MCF 10A (cell line): ENCODE results near the gene FHL3. TPM values are rescaled to one million over a fixed set of nuclear protein-coding genes. Genes with fewer than 3 reads are reported as not detected.
A peak's percentile ranks its signal among the peaks of the same experiment; 100 is the strongest.

Experiments
- BruUV-seq: library from RNA; stranded (reverse); fragments of 400-500 nt; replicated peaks from 2 replicates; lab custom pipeline; 2021; lab: Mats Ljungman, UMichigan
- CTCF ChIA-PET: fragments of 300-600 bp; sonication (Branson Sonifier 250); formaldehyde crosslinking; extraction: SDS; loops from one replicate; lab custom pipeline; 2021; ENCODE audit warnings: antibody characterized with exemption, inconsistent platforms; lab: Yijun Ruan, JAX
- POLR2A ChIA-PET: fragments of 300-600, 350-650 bp; sonication (Branson Sonifier 250); formaldehyde crosslinking; extraction: SDS; loops from one replicate; lab custom pipeline; 2020; ENCODE audit warnings: antibody characterized with exemption, inconsistent platforms; lab: Yijun Ruan, JAX
- DNase-seq: peaks from one replicate; pipeline ENCODE4 v3.0.0-alpha.2; 2018; ENCODE audit not compliant: unreplicated experiment
- H3K27ac Mint-ChIP-seq: one replicate; pipeline ENCODE4 v1.8.0; 2022; ENCODE audit warnings: mild to moderate bottlenecking, low read depth, mixed read lengths; ENCODE audit not compliant: unreplicated experiment
- H3K27me3 Mint-ChIP-seq: one replicate; pipeline ENCODE4 v1.8.0; 2022; ENCODE audit warnings: mixed read lengths; ENCODE audit not compliant: insufficient read depth, unreplicated experiment
- H3K36me3 Mint-ChIP-seq: one replicate; pipeline ENCODE4 v1.8.0; 2022; ENCODE audit warnings: mild to moderate bottlenecking, moderate library complexity, mixed read lengths; ENCODE audit not compliant: insufficient read depth, unreplicated experiment
- H3K4me1 Mint-ChIP-seq: one replicate; pipeline ENCODE4 v1.8.0; 2022; ENCODE audit warnings: mixed read lengths; ENCODE audit not compliant: insufficient read depth, unreplicated experiment
- H3K4me3 Mint-ChIP-seq: one replicate; pipeline ENCODE4 v1.8.0; 2022; ENCODE audit warnings: mild to moderate bottlenecking, moderate library complexity, mixed read lengths; ENCODE audit not compliant: unreplicated experiment
- H3K9me3 Mint-ChIP-seq: one replicate; pipeline ENCODE4 v1.8.0; 2022; ENCODE audit warnings: mixed read lengths; ENCODE audit not compliant: unreplicated experiment
- CTCF ChIP-seq: fragments of 200-600 bp; IDR thresholded peaks from one replicate; pipeline ENCODE4 v1.8.0; 2022; ENCODE audit warnings: antibody characterized with exemption, mild to moderate bottlenecking; ENCODE audit not compliant: unreplicated experiment
- intact Hi-C: fragments of 100-400 bp; cut with micrococcal nuclease; formaldehyde crosslinking; loops from 2 replicates; pipeline ENCODE4 v1.14.1; 2022
- total RNA-seq: library from RNA; stranded (reverse); gene quantifications from 2 replicates; pipeline ENCODE4 v1.2.3, GENCODE V29; 2022

FHL3 gene
- total RNA-seq, 1 experiment from 2014 or later: 18.8 TPM

- H3K27me3 Mint-ChIP-seq: no peaks in the 10 kb centered on the region
- BruUV-seq: TSS peak; percentile 48
- peak overlapping the region; percentile 88 for H3K4me3 Mint-ChIP-seq
- DNase-seq: peak; percentile 40
- ChIA-PET CTCF (interaction anchor here (0.6 to 6.3 kb wide), 13 partner anchors 12 to 868 kb away, joined by 3 to 63 read pairs (median 5); partner anchors contain the start of genes MTF1 and UTP11), POLR2A (interaction anchor here (0.6 to 4.4 kb wide), 17 partner anchors 11 to 870 kb away, joined by 3 to 27 read pairs (median 4); partner anchors contain the start of genes CDCA8, MTF1, RRAGC and UTP11)
- H3K27ac Mint-ChIP-seq: peak overlapping the region; percentile 82
- intact Hi-C loops: loop anchor here (1.0 kb wide), 1 partner anchor 30 kb away; no protein-coding TSS in a partner anchor
- H3K9me3 Mint-ChIP-seq: no peaks in the 10 kb centered on the region
- peaks cover 42% of the 10 kb centered on the region for H3K36me3 Mint-ChIP-seq
- TF ChIP-seq CTCF: no peak
- peaks cover 3% of the 10 kb centered on the region for H3K4me1 Mint-ChIP-seq
Observed at GRCh38 chr1:37989361-37989930, 15.9 kb downstream of the FHL3 start.

- no TSS peak for BruUV-seq
- Mint-ChIP-seq H3K36me3 (peaks cover 60% of the 10 kb centered on the region), H3K27ac (no peak overlapping the region), H3K27me3 (no peaks in the 10 kb centered on the region), H3K9me3 (no peaks in the 10 kb centered on the region), H3K4me1 (peaks cover 3% of the 10 kb centered on the region), H3K4me3 (no peak overlapping the region)
- POLR2A ChIA-PET: interaction anchor here (1.3 to 1.9 kb wide), 2 partner anchors 25 to 56 kb away, joined by 4 read pairs; no protein-coding TSS in a partner anchor
- CTCF ChIA-PET: interaction anchor here (0.5 to 1.7 kb wide), 7 partner anchors 12 to 444 kb away, joined by 3 to 7 read pairs (median 4); no protein-coding TSS in a partner anchor
- DNase-seq: no peak
- intact Hi-C loops: no loop called here
- no peak for TF ChIP-seq CTCF
Observed at GRCh38 chr1:37987679-37988078, 17.6 kb downstream of the FHL3 start.

GRCh38 chr1:37983546-37983945 lies 21.8 kb downstream of the FHL3 start:
- no peaks in the 10 kb centered on the region for H3K4me1 Mint-ChIP-seq
- peaks cover 94% of the 10 kb centered on the region for H3K36me3 Mint-ChIP-seq
- no peak overlapping the region for H3K4me3 Mint-ChIP-seq
- DNase-seq: no peak
- intact Hi-C loops: no loop called here
- no peak overlapping the region for H3K27ac Mint-ChIP-seq
- no TSS peak for BruUV-seq
- no peaks in the 10 kb centered on the region for H3K27me3 Mint-ChIP-seq
- no peak for TF ChIP-seq CTCF
- CTCF ChIA-PET: interaction anchor here (0.6 kb wide), 2 partner anchors 18 to 301 kb away, joined by 3 read pairs; no protein-coding TSS in a partner anchor
- POLR2A ChIA-PET: no interaction called here
- H3K9me3 Mint-ChIP-seq: no peaks in the 10 kb centered on the region

GRCh38 chr1:37978541-37978940 lies 26.8 kb downstream of the FHL3 start:
- BruUV-seq: no TSS peak
- DNase-seq: no peak
- POLR2A ChIA-PET: no interaction called here
- CTCF ChIA-PET: interaction anchor here (0.6 kb wide), 1 partner anchor 282 kb away, joined by 4 read pairs; no protein-coding TSS in a partner anchor
- Mint-ChIP-seq H3K9me3 (no peaks in the 10 kb centered on the region), H3K4me1 (no peaks in the 10 kb centered on the region), H3K27ac (no peak overlapping the region), H3K36me3 (peaks cover 97% of the 10 kb centered on the region), H3K27me3 (no peaks in the 10 kb centered on the region), H3K4me3 (no peak overlapping the region)
- TF ChIP-seq CTCF: no peak
- intact Hi-C loops: loop anchor here (10.0 kb wide), 1 partner anchor 164 kb away; no protein-coding TSS in a partner anchor
